OCI-LY1 (cell line): ENCODE measurements around the gene KCNK16.

ENCODE experiments used
- EZH2 ChIP-seq: fragments of 200-600 bp; sonication (generic), shearing (Covaris generic); IDR thresholded peaks from 2 replicates; pipeline ENCODE4 v1.8.0; 2017; ENCODE audit warnings: borderline replicate concordance, mixed run types, mild to moderate bottlenecking, antibody characterized with exemption, low read length, moderate library complexity, mixed read lengths
- TF ChIP-seq, protein P1 (sequence below): fragments of 200-600 bp; sonication (generic), shearing (Covaris generic); IDR thresholded peaks from 2 replicates; pipeline ENCODE4 v1.5.1; 2017; ENCODE audit warnings: mild to moderate bottlenecking, antibody characterized with exemption, low read length, moderate library complexity, mixed read lengths

GRCh38 chr6:39294133-39294532 is 28.4 kb downstream of the KCNK16 start:
- no peak for TF ChIP-seq EZH2
- TF ChIP-seq, protein P1, sequence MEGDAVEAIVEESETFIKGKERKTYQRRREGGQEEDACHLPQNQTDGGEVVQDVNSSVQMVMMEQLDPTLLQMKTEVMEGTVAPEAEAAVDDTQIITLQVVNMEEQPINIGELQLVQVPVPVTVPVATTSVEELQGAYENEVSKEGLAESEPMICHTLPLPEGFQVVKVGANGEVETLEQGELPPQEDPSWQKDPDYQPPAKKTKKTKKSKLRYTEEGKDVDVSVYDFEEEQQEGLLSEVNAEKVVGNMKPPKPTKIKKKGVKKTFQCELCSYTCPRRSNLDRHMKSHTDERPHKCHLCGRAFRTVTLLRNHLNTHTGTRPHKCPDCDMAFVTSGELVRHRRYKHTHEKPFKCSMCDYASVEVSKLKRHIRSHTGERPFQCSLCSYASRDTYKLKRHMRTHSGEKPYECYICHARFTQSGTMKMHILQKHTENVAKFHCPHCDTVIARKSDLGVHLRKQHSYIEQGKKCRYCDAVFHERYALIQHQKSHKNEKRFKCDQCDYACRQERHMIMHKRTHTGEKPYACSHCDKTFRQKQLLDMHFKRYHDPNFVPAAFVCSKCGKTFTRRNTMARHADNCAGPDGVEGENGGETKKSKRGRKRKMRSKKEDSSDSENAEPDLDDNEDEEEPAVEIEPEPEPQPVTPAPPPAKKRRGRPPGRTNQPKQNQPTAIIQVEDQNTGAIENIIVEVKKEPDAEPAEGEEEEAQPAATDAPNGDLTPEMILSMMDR, result no peak
